Nephron progenitor cell (in vitro differentiated cells): Measurements from ENCODE around the gene CEP43.
A peak's percentile ranks its signal among the peaks of the same experiment; 100 is the strongest.
"Not testable (repeated sequence)": the region's sequence is repeated elsewhere in the genome, so short reads cannot be mapped to it uniquely, and the experiment has no call there.

Experiments used
- DNase-seq: peaks from one replicate; pipeline ENCODE4 v3.0.0; 2021
- H3K27ac Mint-ChIP-seq: 2 replicates; pipeline ENCODE4 v1.8.0; 2021; ENCODE audit warnings: mild to moderate bottlenecking, moderate library complexity, mixed read lengths
- H3K27me3 Mint-ChIP-seq: 2 replicates; pipeline ENCODE4 v1.8.0; 2021; ENCODE audit warnings: mild to moderate bottlenecking, low read depth, mixed read lengths; ENCODE audit not compliant: poor library complexity
- H3K36me3 Mint-ChIP-seq: 2 replicates; pipeline ENCODE4 v1.8.0; 2021; ENCODE audit warnings: low read depth, mixed read lengths
- H3K4me1 Mint-ChIP-seq: 2 replicates; pipeline ENCODE4 v1.8.0; 2021; ENCODE audit warnings: mixed read lengths
- H3K4me3 Mint-ChIP-seq: 2 replicates; pipeline ENCODE4 v1.8.0; 2021; ENCODE audit warnings: mild to moderate bottlenecking, moderate library complexity, mixed read lengths
- H3K9me3 Mint-ChIP-seq: 2 replicates; pipeline ENCODE4 v1.8.0; 2021; ENCODE audit warnings: mild to moderate bottlenecking, moderate library complexity, mixed read lengths
- TF ChIP-seq, protein P1 (sequence below): fragments of 200-600 bp; sonication (generic); IDR thresholded peaks from 2 replicates; pipeline ENCODE4 v1.5.0; 2021; ENCODE audit warnings: antibody characterized with exemption

Gene CEP43, protein sequence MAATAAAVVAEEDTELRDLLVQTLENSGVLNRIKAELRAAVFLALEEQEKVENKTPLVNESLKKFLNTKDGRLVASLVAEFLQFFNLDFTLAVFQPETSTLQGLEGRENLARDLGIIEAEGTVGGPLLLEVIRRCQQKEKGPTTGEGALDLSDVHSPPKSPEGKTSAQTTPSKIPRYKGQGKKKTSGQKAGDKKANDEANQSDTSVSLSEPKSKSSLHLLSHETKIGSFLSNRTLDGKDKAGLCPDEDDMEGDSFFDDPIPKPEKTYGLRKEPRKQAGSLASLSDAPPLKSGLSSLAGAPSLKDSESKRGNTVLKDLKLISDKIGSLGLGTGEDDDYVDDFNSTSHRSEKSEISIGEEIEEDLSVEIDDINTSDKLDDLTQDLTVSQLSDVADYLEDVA

DNA sequence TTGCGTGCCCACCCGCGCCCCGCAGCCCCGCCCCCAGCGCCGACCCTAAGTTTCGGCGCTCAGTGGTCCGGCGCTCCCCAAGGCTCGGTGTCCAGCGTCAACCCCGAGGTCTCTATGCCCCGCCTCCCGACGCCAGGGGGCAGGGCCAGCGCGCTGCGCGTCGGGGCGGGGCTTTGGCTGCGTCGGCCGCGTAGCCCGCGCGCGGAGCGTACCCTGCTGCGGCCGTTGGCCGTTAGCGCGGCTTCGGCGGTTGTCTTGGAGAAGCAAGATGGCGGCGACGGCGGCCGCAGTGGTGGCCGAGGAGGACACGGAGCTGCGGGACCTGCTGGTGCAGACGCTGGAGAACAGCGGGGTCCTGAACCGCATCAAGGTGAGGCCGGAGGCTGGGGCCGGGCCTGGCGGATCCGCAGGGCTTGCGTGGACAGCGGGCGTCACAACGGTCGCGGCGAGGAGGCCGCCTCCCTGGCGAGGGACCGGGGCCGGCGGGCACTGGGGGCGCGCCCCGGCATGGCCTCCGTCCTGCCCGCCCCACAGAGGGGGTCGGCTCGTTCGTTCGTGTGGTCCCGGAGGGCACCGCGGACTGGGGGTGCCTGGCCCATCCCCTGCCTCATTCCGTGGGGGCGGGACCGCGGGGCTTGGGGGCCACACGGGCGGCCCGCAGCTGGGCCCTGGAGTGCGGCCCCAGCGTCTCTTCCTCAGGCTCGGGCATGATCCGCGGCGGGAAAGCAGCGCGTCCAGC lies at the start of gene CEP43:
Gene CEP43 (plus strand): TSS at position 253 of the 739 bp plus-strand sequence. CDS start 16 bp downstream, at position 269.
- H3K27ac Mint-ChIP-seq, result peak within 1 kb of the TSS; percentile 84
- H3K4me3 Mint-ChIP-seq, result peak within 1 kb of the TSS; percentile 96
- peaks cover 21% of the 10 kb centered on the region for H3K9me3 Mint-ChIP-seq
- H3K4me1 Mint-ChIP-seq, result peaks cover 33% of the 10 kb centered on the region
- peak; percentile 98 for DNase-seq
- peaks cover 47% of the 10 kb centered on the region for H3K36me3 Mint-ChIP-seq
- no peaks in the 10 kb centered on the region for H3K27me3 Mint-ChIP-seq
- TF ChIP-seq, protein P1, sequence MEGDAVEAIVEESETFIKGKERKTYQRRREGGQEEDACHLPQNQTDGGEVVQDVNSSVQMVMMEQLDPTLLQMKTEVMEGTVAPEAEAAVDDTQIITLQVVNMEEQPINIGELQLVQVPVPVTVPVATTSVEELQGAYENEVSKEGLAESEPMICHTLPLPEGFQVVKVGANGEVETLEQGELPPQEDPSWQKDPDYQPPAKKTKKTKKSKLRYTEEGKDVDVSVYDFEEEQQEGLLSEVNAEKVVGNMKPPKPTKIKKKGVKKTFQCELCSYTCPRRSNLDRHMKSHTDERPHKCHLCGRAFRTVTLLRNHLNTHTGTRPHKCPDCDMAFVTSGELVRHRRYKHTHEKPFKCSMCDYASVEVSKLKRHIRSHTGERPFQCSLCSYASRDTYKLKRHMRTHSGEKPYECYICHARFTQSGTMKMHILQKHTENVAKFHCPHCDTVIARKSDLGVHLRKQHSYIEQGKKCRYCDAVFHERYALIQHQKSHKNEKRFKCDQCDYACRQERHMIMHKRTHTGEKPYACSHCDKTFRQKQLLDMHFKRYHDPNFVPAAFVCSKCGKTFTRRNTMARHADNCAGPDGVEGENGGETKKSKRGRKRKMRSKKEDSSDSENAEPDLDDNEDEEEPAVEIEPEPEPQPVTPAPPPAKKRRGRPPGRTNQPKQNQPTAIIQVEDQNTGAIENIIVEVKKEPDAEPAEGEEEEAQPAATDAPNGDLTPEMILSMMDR, result no peak

DNA sequence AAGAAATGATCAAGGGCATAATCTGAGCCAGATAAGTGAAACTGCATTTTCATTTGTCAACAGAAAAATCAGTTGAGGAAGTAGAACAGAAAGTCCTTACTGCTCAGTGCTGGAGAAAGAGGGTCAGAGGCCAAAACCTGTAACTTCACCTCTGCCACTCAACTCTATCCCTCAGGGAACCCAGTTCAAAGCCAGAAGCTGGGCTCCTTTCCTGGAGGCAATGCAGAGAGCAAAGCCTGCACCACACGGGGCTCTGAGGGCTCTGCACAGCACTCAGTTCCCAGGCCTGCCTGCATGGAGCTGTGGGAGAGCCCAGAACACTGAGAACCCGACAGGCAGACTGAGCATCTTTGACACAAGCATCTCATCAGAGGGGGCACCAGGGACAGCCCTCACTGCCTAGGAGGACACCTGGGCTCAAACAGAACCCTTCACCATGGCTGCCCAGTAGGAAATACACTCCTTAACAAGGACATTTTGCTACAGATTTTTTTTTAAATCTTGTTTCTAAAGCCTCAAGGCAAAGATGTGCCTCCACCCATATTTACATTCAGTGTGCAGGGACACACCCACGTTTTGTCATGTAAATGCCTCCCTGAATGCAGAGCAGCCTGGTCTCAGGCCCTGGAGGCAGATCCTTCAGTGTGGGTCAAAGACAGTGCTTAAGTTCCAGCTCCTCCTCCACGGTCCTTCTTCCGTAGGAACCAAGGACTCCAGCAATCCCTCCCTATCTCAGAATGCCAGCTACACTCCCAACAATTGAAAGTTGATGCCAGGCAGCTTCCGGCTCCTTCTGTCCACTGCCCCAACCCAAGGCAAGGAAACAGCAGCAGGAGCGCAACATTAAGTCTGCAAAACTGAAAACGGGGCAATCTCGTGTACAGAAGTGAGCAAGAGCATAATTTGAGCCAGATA lies 49.4 kb upstream of the CEP43 start:
- H3K27ac Mint-ChIP-seq, result no peak overlapping the region
- peaks cover 67% of the 10 kb centered on the region for H3K36me3 Mint-ChIP-seq
- H3K4me3 Mint-ChIP-seq, result no peak overlapping the region
- DNase-seq, result no peak
- H3K27me3 Mint-ChIP-seq, result peaks cover 9% of the 10 kb centered on the region
- H3K9me3 Mint-ChIP-seq, result peaks cover 4% of the 10 kb centered on the region
- peaks cover 35% of the 10 kb centered on the region for H3K4me1 Mint-ChIP-seq
- TF ChIP-seq, protein P1, result no peak

DNA sequence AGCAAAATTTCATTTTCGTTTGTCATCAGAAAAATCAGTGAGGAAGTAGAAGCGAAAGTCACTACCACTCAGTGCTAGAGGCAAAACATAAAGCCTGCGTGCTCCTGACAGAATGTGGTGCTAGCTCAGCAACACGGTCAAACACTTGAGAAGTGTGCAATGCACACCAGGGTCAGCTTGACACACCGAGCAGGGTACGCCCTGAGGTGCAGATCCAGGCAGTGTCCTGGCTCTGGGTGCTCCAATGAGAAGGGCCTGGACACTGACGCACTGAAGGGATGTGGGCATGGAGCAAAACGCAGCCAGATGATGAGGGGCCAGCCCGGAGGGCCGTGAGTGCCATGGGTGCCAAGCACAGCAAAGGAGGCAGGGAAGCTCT lies 48.8 kb upstream of the CEP43 start:
- peaks cover 65% of the 10 kb centered on the region for H3K36me3 Mint-ChIP-seq
- H3K9me3 Mint-ChIP-seq, result no peaks in the 10 kb centered on the region
- no peak overlapping the region for H3K27ac Mint-ChIP-seq
- H3K27me3 Mint-ChIP-seq, result peaks cover 13% of the 10 kb centered on the region
- no peak overlapping the region for H3K4me3 Mint-ChIP-seq
- TF ChIP-seq, protein P1, result no peak
- peaks cover 41% of the 10 kb centered on the region for H3K4me1 Mint-ChIP-seq
- no peak for DNase-seq

DNA sequence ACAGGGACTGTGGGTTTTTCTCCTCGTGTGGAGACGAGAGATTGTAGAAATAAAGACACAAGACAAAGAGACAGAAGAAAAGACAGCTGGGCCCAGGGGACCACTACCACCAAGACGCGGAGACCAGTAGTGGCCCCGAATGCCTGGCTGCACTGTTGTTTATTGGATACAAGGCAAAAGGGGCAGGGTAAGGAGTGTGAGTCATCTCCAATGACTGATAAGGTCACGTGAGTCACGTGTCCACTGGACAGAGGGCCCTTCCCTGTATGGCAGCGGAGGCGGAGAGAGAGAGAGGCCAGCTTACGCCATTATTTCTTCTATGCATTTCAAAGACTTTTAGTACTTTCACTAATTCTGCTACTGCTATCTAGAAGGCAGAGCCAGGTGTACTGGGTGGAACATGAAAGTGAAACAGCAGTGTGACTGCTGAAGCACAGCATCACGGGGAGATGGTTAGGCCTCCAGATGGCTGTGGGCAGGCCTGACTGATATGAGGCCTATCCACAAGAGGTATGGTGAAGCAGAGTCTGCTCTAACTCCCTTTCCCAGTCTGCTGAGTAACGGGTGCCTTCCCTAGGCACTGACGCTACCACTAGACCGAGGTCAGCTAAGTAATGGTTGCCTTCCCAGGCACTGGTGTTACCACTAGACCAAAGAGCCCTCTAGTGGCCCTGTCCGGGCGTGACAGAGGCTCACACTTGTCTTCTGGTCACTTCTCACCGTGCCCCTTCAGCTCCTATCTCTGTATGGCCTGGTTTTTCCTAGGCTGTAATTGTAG lies 48.1 kb upstream of the CEP43 start:
- H3K9me3 Mint-ChIP-seq, H3K27ac Mint-ChIP-seq, H3K4me3 Mint-ChIP-seq: not testable (repeated sequence)
- TF ChIP-seq, protein P1, result peak; percentile 62
- Mint-ChIP-seq H3K4me1 (peaks cover 42% of the 10 kb centered on the region), H3K27me3 (peaks cover 13% of the 10 kb centered on the region), H3K36me3 (peaks cover 59% of the 10 kb centered on the region)
- DNase-seq, result peak; percentile 65

DNA sequence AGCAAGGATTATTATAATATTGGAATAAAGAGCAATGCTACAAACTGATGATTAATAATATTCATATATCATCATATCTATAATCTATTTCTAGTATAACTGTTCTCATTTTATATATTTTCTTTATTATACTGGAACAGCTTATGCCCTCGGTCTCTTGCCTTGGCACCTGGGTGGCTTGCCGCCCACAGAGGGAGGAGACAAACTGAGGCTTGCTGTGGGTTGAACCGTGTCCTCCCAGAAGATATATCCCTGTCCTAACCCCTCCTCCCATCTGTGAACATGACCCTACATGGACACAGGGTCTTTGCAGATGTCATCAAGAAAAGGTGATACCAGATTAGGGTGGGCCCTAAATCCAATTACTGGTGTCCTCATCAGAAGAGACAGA lies 47.5 kb upstream of the CEP43 start:
- peaks cover 36% of the 10 kb centered on the region for H3K4me1 Mint-ChIP-seq
- no peak overlapping the region for H3K27ac Mint-ChIP-seq
- TF ChIP-seq, protein P1, result no peak
- H3K27me3 Mint-ChIP-seq, result peaks cover 13% of the 10 kb centered on the region
- H3K4me3 Mint-ChIP-seq, result no peak overlapping the region
- DNase-seq, result no peak
- no peaks in the 10 kb centered on the region for H3K9me3 Mint-ChIP-seq
- peaks cover 53% of the 10 kb centered on the region for H3K36me3 Mint-ChIP-seq
